ENCODE results near the gene VPS8.

The VPS8 gene

GRCh38 chr3:184785890-184786279 lies 26.1 kb upstream of the VPS8 start:
- DNase-seq: no peak

GRCh38 chr3:184786280-184786941 lies 25.6 kb upstream of the VPS8 start:
- peak in 1 of 2 donors; percentile 29 for DNase-seq

GRCh38 chr3:184788751-184789150 lies 23.2 kb upstream of the VPS8 start:
- DNase-seq: no peak

GRCh38 chr3:184789314-184789998 lies 22.5 kb upstream of the VPS8 start:
- no peak for DNase-seq

GRCh38 chr3:184791171-184791570 lies 20.8 kb upstream of the VPS8 start:
- no peak for DNase-seq

GRCh38 chr3:184795522-184796190 lies 16.3 kb upstream of the VPS8 start:
- no peak for DNase-seq

- DNase-seq: no peak
These were observed 15.4 kb upstream of the VPS8 start for GRCh38 chr3:184796551-184796950.

- no peak for DNase-seq
These were observed 15.0 kb upstream of the VPS8 start for GRCh38 chr3:184796954-184797353.

GRCh38 chr3:184798120-184798519 lies 13.8 kb upstream of the VPS8 start:
- DNase-seq: no peak

- DNase-seq: no peak
These were observed 11.5 kb upstream of the VPS8 start for GRCh38 chr3:184800349-184800930.

GRCh38 chr3:184801241-184801785 lies 10.7 kb upstream of the VPS8 start:
- DNase-seq: no peak

- no peak for DNase-seq
These were observed 9.8 kb upstream of the VPS8 start for GRCh38 chr3:184802150-184802549.

- DNase-seq: no peak
These were observed 7.2 kb upstream of the VPS8 start for GRCh38 chr3:184804801-184805200.

GRCh38 chr3:184805351-184806038 lies 6.5 kb upstream of the VPS8 start:
- no peak for DNase-seq

- no peak for DNase-seq
These were observed 5.2 kb upstream of the VPS8 start for GRCh38 chr3:184806567-184807271.

- DNase-seq: no peak
These were observed 4.4 kb upstream of the VPS8 start for GRCh38 chr3:184807549-184807948.

GRCh38 chr3:184808021-184808420 lies 3.9 kb upstream of the VPS8 start:
- DNase-seq: no peak

GRCh38 chr3:184810146-184810545 lies 1.8 kb upstream of the VPS8 start:
- DNase-seq: no peak

GRCh38 chr3:184811034-184811433 lies 932 bp upstream of the VPS8 start:
- no peak for DNase-seq

- DNase-seq: no peak
These were observed 335 bp upstream of the VPS8 start for GRCh38 chr3:184811663-184811998.

- DNase-seq: peak; percentile 22 to 26
These were observed 686 bp downstream of the VPS8 start for GRCh38 chr3:184812662-184813042.

- no peak for DNase-seq
These were observed 1.4 kb downstream of the VPS8 start for GRCh38 chr3:184813357-184813756.
